Natural killer cell (primary cell): Measurements from ENCODE around the gene CATSPERB. TPM values are rescaled to one million over a fixed set of nuclear protein-coding genes. Genes with fewer than 3 reads are reported as not detected.

Experiments used
- ATAC-seq, 3 donors: fragments of 150-1000 bp in 2 of 3; fragments of 200-7000 bp in 1 of 3; cut with Tn5 transposase; 1 replicate in 1 of 3; 2 replicates in 2 of 3; pipeline ENCODE4 v1.10.0; 2021; ENCODE audit warnings: mild to moderate bottlenecking in 2 of 3, moderate library complexity in 2 of 3
- DNase-seq, 2 donors: peaks; one replicate each; pipeline versions ENCODE4 v3.0.0 to v3.0.0-alpha.2; 2013 to 2021; ENCODE audit warnings: mixed read lengths in 1 of 2
- H3K27ac ChIP-seq: one replicate; pipeline ENCODE4 v1.5.1; 2013; ENCODE audit warnings: mild to moderate bottlenecking, low read length
- H3K27me3 ChIP-seq: one replicate; pipeline ENCODE4 v1.6.1; 2013; ENCODE audit warnings: low read length; ENCODE audit not compliant: control insufficient read depth, insufficient read depth
- H3K36me3 ChIP-seq: one replicate; pipeline ENCODE4 v1.6.1; 2013; ENCODE audit warnings: low read length; ENCODE audit not compliant: control insufficient read depth, insufficient read depth
- H3K4me1 ChIP-seq: one replicate; pipeline ENCODE4 v1.6.1; 2013; ENCODE audit warnings: low read length; ENCODE audit not compliant: control insufficient read depth, insufficient read depth
- H3K4me3 ChIP-seq: one replicate; pipeline ENCODE4 v1.5.1; 2013; ENCODE audit warnings: low read length
- H3K9me3 ChIP-seq: one replicate; pipeline ENCODE4 v1.6.1; 2013; ENCODE audit warnings: low read length; ENCODE audit not compliant: control insufficient read depth, insufficient read depth
- H3K27ac Mint-ChIP-seq, 2 donors: one replicate each; pipeline ENCODE4 v1.8.0; 2022; ENCODE audit warnings: mild to moderate bottlenecking in 2 of 2, mixed read lengths in 2 of 2, moderate library complexity in 1 of 2
- H3K27me3 Mint-ChIP-seq, 2 donors: one replicate each; pipeline ENCODE4 v1.8.0; 2022; ENCODE audit warnings: low read depth in 2 of 2, mixed read lengths in 2 of 2
- H3K36me3 Mint-ChIP-seq: one replicate; pipeline ENCODE4 v1.8.0; 2022; ENCODE audit warnings: mixed read lengths
- H3K4me1 Mint-ChIP-seq, 2 donors: one replicate each; pipeline ENCODE4 v1.8.0; 2022; ENCODE audit warnings: mixed read lengths in 2 of 2
- H3K4me3 Mint-ChIP-seq: one replicate; pipeline ENCODE4 v1.8.0; 2022; ENCODE audit warnings: mild to moderate bottlenecking, moderate library complexity, mixed read lengths
- H3K9me3 Mint-ChIP-seq, 2 donors: one replicate each; pipeline ENCODE4 v1.8.0; 2022; ENCODE audit warnings: mixed read lengths in 2 of 2
- CTCF ChIP-seq: fragments of 200-600 bp; IDR thresholded peaks from one replicate; pipeline ENCODE4 v1.8.0; 2022; ENCODE audit warnings: antibody characterized with exemption
- WGBS: methylation state at CpG from one replicate; pipeline ENCODE4 v1.1.7; 2013; ENCODE audit warnings: missing lambda C conversion rate; ENCODE audit not compliant: insufficient coverage; 5-methylcytosine and 5-hydroxymethylcytosine counted together
- intact Hi-C: fragments of 100-400 bp; cut with micrococcal nuclease; formaldehyde crosslinking; loops from one replicate; pipeline ENCODE4 v1.14.2; 2022
- total RNA-seq, 4 donors: library from RNA; stranded (reverse); fragments of 120-200 nt in 1 of 4; gene quantifications; one replicate each; pipeline versions ENCODE4 v1.2.3 to v1.2.4, GENCODE V29; 2013 to 2022

CATSPERB gene
- total RNA-seq, 3 donors from 2014 or later (not counting 1 experiment from before 2014, with no cell fraction given): 3.1 to 5.8 (median 4.2) TPM

GRCh38 chr14:91754819-91755218 is 22.9 kb upstream of the CATSPERB start:
- 69% methylated on average over 1 of the region's 1 CpG for WGBS

GRCh38 chr14:91754185-91754584 is 22.3 kb upstream of the CATSPERB start:
- Histone ChIP-seq H3K4me3 (no peak overlapping the region), H3K4me1 (no peaks in the 10 kb centered on the region), H3K27ac (no peak overlapping the region), H3K36me3 (no peaks in the 10 kb centered on the region), H3K9me3 (no peaks in the 10 kb centered on the region), H3K27me3 (no peaks in the 10 kb centered on the region)
- Mint-ChIP-seq H3K4me1 (no peaks in the 10 kb centered on the region), H3K9me3 (no peaks in the 10 kb centered on the region), H3K27me3 (peaks cover 0 to 3% of the 10 kb centered on the region in 2 donors), H3K4me3 (no peak overlapping the region), H3K27ac (no peak overlapping the region), H3K36me3 (no peaks in the 10 kb centered on the region)
- TF ChIP-seq CTCF: no peak
- WGBS: 100% methylated on average over 1 of the region's 1 CpG
- ATAC-seq (no peak), DNase-seq (no peak)
- intact Hi-C loops: no loop called here

More at GRCh38 chr14:91754819-91755218, 22.9 kb upstream of the CATSPERB start:
- Mint-ChIP-seq H3K27me3 (peaks cover 0 to 3% of the 10 kb centered on the region in 2 donors), H3K4me1 (no peaks in the 10 kb centered on the region), H3K27ac (no peak overlapping the region), H3K36me3 (no peaks in the 10 kb centered on the region), H3K4me3 (no peak overlapping the region), H3K9me3 (no peaks in the 10 kb centered on the region)
- intact Hi-C loops: no loop called here
- H3K4me3 ChIP-seq: no peak overlapping the region
- no peaks in the 10 kb centered on the region for H3K36me3 ChIP-seq
- DNase-seq (no peak), ATAC-seq (no peak)
- no peaks in the 10 kb centered on the region for H3K9me3 ChIP-seq
- TF ChIP-seq CTCF: no peak
- H3K27ac ChIP-seq: no peak overlapping the region
- no peaks in the 10 kb centered on the region for H3K4me1 ChIP-seq
- no peaks in the 10 kb centered on the region for H3K27me3 ChIP-seq

- Histone ChIP-seq H3K36me3 (no peaks in the 10 kb centered on the region), H3K27me3 (no peaks in the 10 kb centered on the region), H3K27ac (no peak overlapping the region), H3K4me1 (no peaks in the 10 kb centered on the region), H3K4me3 (no peak overlapping the region), H3K9me3 (no peaks in the 10 kb centered on the region)
- DNase-seq (no peak), ATAC-seq (no peak)
- Mint-ChIP-seq H3K9me3 (no peaks in the 10 kb centered on the region), H3K27ac (no peak overlapping the region), H3K27me3 (peaks cover 0 to 6% of the 10 kb centered on the region in 2 donors), H3K36me3 (no peaks in the 10 kb centered on the region), H3K4me1 (no peaks in the 10 kb centered on the region), H3K4me3 (no peak overlapping the region)
- WGBS: 89% methylated on average over 4 of the region's 4 CpGs
- no peak for TF ChIP-seq CTCF
- intact Hi-C loops: no loop called here
Measured at GRCh38 chr14:91753501-91754128, 21.7 kb upstream of the CATSPERB start.

- ATAC-seq (no peak), DNase-seq (no peak)
- no peaks in the 10 kb centered on the region for H3K36me3 ChIP-seq
- no peaks in the 10 kb centered on the region for H3K9me3 Mint-ChIP-seq
- no peak overlapping the region for H3K4me3 ChIP-seq
- no peaks in the 10 kb centered on the region for H3K27me3 ChIP-seq
- no peaks in the 10 kb centered on the region for H3K4me1 ChIP-seq
- no peak for TF ChIP-seq CTCF
- H3K27ac ChIP-seq: no peak overlapping the region
- intact Hi-C loops: no loop called here
- H3K27me3 Mint-ChIP-seq: peaks cover 3 to 6% of the 10 kb centered on the region in 2 donors
- H3K9me3 ChIP-seq: no peaks in the 10 kb centered on the region
- no peaks in the 10 kb centered on the region for H3K36me3 Mint-ChIP-seq
- no peaks in the 10 kb centered on the region for H3K4me1 Mint-ChIP-seq
- no peak overlapping the region for H3K27ac Mint-ChIP-seq
- no peak overlapping the region for H3K4me3 Mint-ChIP-seq
- 77% methylated on average over 1 of the region's 1 CpG for WGBS
Measured at GRCh38 chr14:91752961-91753360, 21.1 kb upstream of the CATSPERB start.
